EH (cell line): ENCODE data around the gene DDX49.
"Not testable (repeated sequence)": the region's sequence is repeated elsewhere in the genome, so short reads cannot be mapped to it uniquely, and the experiment has no call there.

ENCODE experiments used
- DNase-seq: peaks from one replicate; pipeline ENCODE4 v3.0.0-alpha.2; 2015; ENCODE audit warnings: low read depth

Gene DDX49

DNA sequence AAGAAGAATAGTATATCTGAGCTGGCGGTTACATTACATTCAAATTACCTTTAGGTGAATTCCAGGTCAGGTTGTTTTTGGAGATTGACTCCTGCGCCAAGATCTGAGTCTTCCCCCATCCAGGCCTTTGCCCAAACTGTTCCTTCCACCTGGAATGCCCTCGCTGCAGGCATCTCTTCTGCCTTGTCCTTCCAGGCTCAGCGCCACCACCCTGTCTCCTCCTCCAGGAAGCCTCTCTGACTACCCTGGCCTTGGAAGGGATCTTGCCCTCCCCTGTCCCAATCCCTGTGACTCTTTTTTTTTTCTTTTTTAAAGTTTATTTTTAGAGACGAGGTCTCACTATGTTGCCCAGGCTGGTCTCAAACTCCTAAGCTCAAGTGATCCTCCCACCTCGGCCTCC lies 23.2 kb downstream of the DDX49 start:
- DNase-seq: no peak

DNA sequence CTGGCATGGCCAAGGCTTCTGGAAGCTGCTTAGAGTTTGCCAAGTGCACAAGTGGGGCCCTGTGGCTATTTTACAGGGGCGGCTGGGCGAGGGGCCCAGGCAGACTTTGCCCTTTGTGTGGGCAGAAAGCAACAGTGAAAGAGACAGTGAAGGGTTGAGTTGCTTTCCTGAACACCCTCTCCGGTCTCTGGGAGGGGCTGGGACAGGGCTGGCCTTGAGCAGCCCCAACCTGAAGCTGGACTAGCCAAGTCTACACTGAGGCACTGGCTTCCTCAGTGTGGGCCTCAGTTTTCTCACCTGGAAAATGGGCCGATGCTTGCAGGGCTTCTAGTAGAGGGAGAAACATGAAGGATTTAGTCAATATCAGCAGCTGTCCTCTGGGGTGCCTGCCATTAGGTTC lies 23.9 kb downstream of the DDX49 start:
- no peak for DNase-seq

DNA sequence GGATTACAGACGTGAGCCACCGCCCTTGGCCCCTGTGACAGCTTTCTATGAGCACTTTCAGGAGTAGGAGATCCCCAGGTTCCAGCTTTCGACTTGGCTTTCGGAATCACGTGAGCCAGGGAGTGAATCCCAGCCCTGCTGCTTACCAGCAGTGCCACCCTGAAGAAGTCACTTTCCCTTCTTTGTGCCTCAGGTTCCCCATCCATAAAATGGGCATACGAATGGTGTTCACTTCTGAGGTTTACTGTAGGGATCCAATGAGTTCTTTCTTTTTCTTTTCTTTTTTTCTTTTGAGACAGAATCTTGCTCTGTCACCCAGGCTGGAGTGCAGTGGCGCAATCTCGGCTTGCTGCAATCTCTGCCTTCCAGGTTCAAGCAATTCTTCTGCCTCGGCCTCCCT lies 25.8 kb downstream of the DDX49 start:
- no peak for DNase-seq

DNA sequence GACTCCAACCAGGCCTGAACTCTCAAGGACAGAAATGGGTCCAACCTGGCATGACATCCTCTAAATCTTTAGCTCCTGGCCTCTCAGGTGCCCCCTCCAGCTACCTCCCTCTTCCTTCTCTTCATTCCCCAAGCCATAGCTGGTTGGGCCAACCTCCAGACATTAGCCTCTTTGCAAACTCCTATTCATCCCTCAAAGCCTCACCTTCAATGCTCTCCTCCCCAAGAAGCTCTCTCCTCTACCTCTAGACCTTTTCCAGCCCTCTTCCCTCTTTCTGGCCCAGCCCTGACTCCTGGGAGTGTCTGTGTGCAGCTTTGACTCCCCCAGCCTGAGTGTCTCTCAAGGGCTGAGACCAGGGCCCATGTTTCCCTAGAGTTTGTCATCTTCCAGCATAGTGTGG lies 26.8 kb downstream of the DDX49 start:
- no peak for DNase-seq

DNA sequence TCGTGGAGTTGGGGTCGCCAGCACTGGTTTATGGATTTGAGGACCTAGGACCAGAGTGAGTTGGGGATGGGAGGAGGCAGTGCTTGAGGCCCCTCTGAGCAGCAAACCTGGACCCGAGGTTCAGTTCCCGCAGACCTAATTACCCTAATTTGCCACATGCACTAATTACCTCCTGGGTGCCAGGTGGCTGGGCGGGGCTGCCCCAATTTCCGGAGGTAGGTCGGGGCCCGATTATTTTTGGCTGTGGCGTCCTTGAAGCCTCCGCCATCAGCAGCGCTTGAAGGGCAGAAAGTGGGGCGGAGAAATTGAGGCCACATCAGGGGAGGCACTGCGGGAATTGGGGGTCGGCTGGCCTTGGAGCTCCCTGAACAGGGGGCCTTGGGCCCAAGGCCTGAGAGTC lies 27.4 kb downstream of the DDX49 start:
- no peak for DNase-seq

DNA sequence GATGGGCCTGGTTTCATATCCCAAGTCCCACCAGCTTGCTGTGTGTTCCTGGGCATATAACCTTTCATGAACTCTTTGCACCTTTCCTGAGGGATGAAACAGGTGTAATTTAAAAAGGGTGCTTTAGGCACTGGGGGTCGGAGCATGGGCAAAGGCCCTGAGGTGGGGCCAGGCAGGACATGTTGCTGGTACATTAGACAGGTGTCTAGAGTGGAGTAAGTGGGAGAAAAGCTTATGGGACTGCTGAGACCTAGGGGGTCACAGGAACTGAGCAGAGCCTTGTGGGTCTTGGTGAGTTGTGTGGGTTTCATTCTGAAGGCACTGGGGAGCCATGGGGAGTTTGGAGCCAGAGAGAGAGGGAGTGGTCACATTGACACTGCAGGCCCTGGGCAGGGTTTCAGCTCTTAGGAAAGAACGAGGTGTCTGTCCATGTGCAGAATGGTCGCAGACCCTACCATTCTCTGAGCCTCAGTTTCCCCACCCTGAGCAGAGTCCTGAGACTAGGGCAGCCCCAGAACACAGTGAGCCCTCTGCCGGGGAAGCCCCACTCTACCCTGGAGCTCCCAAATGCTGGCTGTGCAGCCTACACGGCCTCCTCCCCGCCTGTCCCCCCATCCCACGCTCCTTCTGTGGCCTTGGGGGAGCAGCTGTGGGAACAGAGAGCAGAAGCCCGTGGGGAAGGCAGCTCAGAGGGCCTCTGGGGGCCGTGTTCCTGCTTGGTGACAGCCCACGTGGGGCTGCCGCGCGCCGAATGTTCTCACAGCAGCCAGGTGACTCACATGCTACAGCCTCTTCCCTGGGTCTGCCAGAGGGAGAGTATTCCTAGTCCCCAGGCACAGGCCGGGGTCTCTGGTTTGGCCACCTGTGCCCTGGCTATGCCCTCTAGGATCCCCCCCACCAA lies 28.8 kb downstream of the DDX49 start:
- no peak for DNase-seq

DNA sequence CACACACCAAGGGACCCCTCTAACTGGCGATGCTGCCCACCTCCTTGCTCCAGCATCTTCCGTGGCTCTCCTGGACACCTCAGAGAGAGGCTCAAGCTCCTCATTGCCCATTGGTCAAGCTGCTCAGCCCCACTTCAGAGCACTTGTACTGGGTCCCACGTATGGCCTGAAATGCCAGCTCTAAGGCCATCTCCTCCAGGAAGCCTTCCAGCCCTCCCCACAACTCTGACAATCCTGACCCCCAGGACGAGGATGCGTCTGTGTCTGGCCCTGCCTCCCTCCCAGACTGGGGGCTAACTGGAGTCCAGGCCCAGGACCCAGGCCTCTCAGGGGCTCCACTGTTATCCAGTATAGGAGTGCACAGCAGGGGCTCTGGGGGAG lies 29.5 kb downstream of the DDX49 start:
- no peak for DNase-seq

DNA sequence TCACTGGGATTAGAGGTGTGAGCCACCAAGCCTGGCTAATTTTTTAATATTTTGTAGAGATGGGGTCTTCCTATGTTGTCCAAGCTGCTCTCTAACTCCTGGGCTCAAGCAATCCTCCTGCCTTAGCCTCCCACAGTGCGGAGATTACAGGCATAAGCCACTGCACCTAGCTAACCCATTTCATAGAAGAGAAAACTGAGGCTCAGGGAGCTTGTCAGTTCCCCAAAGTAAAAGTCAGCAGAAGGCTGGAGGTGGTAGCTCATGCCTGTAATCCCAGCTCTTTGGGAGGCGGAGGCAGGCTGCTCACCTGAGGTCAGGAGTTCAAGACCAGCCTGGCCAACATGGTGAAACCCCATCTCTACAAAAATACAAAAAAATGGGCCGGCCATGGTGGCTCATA lies 30.3 kb downstream of the DDX49 start:
- no peak for DNase-seq

DNA sequence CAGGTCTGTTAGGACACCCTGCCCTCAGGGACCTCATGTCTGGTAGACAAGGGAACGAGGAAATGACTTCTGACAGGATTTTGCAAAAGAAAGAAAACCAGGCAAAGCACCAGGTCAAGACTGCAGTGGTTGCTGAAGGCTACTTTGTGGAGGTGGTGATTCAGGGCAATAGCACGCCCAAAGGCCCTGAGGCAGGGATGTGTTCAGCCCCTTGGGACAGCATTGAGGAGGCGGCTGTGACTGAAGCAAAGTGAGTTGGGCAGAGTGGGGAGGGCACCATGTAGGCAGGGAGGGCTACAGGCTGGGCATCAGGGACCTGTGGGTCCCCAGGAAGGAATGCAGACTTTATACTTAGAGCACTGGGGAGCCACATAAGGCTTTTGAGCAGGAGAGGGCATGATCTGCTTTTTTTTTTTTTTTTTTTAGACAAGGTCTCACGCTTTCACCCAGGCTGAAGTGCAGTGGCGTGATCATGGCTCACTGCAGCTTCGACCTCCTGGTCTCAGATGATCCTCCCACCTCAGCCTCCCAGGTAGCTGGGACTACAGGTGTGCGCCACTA lies 32.3 kb downstream of the DDX49 start:
- peak; percentile 93 for DNase-seq

DNA sequence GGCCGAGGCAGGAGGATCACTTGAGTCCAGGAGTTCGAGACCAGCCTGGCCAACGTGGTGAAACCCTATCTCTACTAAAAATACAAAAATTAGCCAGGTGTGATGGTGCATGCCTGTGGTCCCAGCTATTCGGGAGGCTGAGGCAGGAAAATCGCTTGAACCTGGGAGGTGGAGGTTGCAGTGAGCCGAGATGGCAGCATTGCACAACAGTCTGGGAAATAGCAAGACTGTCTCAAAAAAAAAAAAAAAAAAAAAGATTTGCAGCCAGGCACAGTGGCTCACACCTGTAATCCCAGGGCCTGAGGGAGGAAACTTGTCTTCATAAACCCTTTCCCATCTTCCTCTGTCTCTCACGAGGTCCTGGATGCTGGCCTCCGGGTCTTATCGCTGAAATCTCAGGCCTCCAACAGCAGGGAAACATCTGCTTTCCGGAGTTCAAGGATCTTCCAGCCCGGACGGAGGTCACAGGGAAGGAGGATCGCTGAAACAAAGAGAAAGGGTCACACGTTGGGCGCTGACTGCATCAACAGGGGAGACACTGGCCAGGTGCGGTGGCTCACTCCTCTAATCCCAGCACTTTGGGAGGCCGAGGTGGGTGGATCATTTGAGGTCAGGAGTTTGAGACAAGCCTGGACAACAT lies 33.0 kb downstream of the DDX49 start:
- DNase-seq: not testable (repeated sequence)

DNA sequence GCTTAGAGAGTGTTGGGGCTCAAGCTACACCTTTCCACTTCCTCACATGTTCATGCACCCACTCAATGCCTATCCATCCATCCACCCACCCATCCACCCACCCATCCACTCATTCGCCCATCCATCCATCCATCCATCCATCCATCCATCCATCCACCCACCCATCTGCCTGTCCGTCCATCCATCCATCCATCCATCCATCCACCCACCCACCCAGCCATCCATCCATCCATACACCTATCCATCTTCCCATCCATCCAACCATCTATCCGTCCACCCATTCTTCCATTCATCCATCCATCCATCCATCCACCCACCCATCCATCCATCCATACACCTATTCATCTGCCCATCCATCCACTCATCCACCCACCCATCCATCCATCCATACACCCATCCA lies 34.6 kb downstream of the DDX49 start:
- no peak for DNase-seq

DNA sequence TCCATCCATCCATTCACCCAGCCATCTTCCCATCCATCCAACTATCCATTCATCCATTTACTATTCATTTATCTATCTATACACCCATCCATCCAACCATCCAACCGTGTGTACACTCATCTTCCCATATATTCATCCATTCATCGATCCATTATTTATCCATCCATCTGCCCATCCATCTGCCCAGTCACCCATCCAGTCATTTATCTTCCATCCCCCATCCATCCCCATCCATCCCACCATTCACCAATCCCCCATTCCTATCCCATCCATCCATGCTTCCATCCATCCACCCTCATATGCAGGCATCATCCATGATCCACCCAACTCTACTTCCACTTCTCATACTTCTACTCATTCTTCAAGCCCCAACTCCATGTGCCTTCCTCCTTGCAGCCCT lies 35.5 kb downstream of the DDX49 start:
- DNase-seq: no peak

DNA sequence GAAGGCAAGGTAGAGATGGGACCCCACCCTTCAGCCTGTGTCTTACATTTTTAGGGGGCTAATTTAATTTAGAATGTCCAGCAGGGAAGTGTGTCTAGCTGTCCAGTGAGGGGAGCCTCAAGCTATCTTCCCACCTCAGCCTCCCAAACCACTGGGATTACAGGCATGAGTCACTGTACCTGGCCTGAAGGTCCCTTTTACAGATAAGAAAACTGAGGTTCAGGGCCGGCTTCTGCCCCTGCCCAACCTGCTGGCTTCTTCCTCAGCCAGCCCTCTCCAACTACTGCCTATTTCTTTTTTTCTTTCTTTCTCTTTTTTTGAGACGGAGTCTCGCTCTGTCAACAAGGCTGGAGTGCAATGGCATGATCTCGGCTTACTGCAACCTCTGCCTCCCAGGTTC lies 40.9 kb downstream of the DDX49 start:
- DNase-seq: no peak

DNA sequence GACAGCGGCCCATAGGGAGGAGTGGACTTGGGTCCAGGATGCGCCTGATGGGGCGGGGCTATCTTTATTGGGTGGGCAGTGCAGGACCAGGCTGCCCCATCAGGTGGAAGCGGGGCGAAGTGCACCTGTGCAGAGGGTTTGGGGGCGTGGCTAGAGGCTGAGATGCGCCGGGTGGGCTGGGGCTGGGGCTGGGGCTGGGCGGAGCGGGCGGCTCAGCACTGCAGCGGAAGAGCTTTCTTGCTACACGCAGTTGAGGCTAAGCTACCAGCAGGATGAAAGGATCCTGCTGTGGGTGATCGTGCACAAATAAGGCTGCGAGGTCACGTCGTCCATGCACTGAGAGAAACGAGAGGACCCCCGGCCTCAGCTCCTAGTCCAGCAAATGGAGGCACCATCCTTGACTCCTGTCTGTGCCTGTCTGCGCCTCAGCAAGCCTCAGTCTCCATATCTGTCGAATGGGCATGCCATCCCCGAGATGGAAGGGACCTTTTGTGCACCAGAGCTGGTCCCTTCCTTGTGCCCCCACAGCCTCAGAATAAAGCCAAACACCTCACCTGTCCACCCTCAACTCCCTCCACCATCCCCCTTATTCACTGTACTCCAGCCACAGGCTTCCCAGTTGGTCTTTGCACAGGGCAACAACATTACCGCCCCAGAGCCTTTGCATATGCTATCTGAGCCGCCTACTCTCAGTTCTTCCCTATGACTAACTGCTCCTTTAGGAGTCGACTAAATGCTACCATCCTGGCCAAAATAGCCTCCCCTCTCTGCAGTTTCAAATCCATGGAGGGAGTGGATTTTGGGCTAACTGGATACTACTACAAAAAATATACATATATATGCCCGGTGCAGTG lies 42.5 kb downstream of the DDX49 start:
- no peak for DNase-seq

DNA sequence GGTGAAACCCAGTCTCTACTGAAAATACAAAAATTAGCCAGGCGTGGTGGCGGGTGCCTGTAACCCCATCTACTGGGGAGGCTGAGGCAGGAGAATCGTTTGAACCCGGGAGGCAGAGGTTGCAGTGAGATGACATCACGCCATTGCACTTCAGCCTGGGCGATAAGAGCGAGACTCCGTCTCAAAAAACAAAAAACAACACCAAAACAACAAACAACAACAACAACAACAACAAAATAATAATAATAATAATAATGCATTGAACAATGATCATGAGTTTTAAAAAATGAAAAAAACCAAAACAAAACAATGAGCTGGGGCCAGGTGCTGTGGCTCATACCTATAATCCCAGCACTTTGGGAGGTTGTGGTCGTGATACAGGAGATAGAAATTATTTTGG lies 44.6 kb downstream of the DDX49 start:
- DNase-seq: no peak

DNA sequence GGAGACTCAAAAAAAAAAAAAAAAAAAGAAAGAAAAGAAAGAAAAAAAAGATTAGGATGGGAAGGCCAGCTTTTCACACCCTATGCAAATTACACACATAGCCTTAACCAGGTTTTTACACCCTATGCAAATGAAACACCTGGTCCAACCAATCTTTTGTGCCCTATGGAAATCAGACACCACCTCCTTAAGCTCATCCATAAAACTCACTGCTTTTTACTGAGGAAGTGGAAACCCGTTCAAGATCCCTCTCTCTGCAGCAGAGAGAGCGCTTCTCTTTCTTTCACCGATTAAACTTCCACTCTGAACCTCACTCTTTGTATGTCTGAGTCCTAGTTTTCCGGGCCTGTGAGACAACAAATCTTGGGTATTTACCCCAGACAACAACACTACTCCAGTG lies 46.8 kb downstream of the DDX49 start:
- DNase-seq: no peak

DNA sequence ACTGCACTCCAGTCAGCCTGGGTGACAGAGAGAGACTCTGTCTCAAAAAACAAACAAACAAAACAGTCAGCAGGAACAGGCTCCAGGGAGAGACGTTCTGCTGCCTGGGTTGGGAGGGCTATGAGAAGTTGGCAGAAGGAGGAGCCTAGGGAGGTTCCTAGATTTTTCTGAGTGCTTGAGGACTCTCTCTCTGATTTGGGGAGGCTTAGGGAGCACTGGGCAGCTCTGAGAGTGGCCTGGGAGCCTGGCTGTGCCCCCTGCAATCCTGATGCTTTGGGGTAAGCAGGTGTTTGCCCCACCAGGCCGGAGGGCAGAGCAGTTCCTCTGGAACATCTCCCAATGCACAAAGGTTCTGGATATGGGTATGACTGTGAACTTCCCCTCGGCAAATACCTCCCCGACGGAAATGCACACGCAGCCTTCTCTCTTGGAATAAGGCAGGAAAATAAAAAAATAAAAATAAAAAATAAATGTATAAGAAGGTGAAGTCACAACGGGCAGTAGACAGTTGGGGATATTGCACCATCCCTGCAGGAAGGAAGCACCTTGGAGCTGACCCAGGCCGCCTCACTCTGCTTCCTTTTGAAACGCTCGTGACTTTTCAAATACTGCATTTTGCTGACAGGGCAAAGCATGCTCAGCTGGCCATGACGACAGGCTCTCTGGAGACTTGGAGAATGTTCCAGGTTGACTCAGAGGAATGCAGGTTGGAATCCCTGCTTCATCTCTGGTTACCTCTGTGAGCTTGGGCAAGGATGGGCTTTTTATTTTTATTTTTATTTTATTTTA lies 48.0 kb downstream of the DDX49 start:
- DNase-seq: peak; percentile 34

DNA sequence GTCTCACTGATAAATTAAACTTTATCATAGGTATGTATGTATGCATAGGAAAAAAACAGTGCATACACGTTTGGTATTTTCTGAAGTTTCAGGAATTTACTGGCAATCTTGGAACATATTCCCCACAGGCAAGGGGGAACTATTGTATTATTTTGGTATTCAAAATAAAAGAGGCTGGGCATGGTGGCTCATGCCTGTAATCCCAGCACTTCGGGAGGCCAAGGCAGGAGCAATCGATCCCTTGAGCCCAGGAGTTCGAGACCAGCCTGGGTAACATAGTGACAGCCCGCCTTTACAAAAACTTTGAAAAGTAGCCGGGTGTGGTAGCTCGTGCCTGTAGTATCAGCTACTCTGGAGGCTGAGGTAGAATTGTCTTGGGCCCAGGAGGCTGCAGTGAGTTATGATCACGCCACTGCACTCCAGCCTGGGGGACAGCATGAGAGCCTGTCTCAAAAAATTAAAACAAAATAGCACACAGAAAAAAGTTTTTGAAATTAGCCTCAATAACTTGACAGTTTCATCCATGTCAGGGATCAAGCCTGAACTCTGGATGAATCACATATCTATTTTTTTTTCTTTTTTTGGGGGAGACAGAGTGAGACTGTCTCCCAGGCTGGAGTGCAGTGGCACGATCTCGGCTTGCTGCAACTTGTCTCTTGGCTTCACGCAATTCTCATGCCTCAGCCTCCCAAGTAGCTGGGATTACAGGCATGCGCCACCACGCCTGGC lies 50.6 kb downstream of the DDX49 start:
- DNase-seq: no peak

DNA sequence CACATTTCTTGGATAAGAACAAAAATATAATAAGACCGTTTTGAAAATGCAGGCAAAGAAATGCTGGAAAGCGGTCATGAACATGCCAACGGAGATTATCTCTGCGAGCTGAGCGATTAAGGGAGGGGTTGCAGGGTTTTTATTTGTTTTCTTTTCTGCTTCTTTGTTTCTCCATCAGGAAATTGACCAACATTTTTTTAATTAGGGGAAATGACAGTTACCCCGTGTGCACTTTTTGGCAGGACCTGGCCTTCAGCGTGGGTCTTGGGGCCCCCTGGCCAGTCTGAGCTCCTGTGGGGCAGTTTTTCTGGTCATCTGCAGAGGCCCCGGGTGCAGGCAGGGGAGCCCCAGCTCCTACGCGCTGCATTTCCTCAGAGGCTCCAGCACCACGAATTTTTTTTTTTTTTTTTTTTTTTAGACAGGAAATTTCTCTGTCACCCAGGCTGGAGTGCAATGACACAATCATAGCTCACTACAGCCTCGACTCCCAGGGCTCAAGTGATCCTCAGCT lies 52.8 kb downstream of the DDX49 start:
- DNase-seq: peak; percentile 70

DNA sequence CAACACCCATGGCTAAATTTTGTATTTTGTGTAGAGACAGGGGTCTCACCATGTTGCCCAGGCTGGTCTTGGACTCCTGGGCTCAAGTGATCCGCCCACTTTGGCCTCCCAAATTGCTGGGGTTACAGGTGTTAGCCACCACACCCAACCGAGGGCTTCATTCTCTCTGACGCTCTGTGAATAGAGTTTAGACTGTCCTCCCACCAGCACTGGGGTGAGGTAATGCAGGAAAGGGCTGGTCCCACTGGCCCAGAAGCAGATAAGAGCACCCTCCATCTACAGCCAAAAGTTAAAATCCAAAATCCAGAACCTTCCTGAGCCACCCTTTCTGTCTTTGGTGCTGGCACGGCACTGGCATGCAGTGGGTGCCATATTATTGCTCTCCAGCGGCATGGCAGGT lies 53.3 kb downstream of the DDX49 start:
- DNase-seq: no peak

DNA sequence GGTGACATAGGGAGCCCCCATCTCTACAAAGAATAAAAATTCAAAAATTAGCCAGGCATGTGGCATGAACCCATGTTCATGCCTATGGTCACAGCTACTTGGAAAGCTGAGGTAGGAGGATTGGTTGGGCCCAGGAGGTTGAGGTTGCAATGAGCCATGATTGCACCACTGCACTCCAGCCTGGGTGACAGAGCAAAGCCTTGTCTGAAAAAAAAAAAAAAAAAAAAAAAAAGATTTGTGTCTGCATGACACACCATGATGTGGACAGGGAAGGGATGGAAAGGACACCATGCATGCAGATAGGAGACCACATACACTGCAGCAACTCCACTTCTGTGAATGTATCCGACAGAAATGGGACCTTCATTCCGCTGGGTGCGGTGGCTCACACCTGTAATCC lies 55.5 kb downstream of the DDX49 start:
- DNase-seq: peak; percentile 38
